ENCODE data around the gene HDAC4.

HDAC4 gene

DNA sequence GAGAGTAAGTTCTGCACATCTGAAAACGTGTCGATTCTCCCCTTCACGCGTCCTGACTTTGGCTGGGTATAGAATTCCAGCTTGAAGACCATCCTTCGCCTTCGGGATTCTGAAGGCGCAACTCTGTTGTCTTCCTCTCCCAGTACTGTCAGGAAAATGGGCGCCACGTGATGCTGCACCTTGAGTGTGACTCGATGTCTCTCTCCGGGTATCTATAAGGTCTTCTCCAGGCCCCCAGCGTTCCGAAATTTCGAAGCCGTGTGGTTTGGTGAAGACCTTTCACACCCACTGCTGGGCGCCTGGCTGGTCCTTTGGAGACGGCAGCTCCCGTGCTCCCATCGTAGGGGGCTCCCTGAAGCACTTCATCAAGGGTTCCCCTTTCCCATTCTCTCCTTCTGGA, 203.7 kb downstream of the HDAC4 start:
- no peak overlapping the region for H3K27ac ChIP-seq
- no peak overlapping the region for H3K4me3 ChIP-seq (ENCODE audit: low read depth in 1 of 2, low read length in 1 of 2)
- no peaks in the 10 kb centered on the region for H3K9me3 ChIP-seq
- TF ChIP-seq, protein P1, sequence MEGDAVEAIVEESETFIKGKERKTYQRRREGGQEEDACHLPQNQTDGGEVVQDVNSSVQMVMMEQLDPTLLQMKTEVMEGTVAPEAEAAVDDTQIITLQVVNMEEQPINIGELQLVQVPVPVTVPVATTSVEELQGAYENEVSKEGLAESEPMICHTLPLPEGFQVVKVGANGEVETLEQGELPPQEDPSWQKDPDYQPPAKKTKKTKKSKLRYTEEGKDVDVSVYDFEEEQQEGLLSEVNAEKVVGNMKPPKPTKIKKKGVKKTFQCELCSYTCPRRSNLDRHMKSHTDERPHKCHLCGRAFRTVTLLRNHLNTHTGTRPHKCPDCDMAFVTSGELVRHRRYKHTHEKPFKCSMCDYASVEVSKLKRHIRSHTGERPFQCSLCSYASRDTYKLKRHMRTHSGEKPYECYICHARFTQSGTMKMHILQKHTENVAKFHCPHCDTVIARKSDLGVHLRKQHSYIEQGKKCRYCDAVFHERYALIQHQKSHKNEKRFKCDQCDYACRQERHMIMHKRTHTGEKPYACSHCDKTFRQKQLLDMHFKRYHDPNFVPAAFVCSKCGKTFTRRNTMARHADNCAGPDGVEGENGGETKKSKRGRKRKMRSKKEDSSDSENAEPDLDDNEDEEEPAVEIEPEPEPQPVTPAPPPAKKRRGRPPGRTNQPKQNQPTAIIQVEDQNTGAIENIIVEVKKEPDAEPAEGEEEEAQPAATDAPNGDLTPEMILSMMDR (IDR thresholded peaks at IDR 0.05), result no peak
- H3K4me1 ChIP-seq (ENCODE audit: control insufficient read depth in 1 of 2, insufficient read depth in 1 of 2, low read depth in 1 of 2, low read length in 1 of 2), result peaks cover 0 to 6% of the 10 kb centered on the region in 2 experiments
- H3K36me3 ChIP-seq, result peaks cover 57% of the 10 kb centered on the region
- no peaks in the 10 kb centered on the region for H3K27me3 ChIP-seq

DNA sequence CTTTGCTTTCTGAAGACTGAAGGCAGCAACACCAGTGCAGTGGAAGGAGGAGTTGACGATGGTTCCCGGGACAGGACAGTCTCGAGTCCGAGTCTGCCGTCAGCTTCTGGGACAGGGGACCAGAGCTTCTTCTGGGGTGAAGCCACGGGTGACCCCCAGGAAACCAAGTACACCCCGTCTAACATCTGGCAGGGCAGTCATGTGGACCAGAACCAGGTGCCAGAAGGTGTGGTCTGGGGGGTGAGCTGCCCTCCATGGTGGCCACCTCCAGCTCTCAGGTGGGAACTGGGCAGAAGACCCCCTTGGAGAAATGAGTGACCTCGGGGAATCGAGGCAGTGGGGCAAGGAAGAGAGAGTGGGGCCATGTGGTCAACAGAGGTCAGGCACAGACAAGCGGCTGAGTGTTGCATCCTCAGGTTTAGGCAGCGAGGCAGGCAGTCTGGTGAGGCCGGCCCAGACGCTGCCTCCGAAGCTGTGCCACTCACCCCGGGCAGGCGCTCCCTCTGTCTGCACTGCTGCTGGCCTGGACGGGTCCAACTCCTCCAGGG, 204.3 kb downstream of the HDAC4 start:
- H3K27me3 ChIP-seq, result no peaks in the 10 kb centered on the region
- H3K27ac ChIP-seq, result peak overlapping the region; percentile 20
- peaks cover 53% of the 10 kb centered on the region for H3K36me3 ChIP-seq
- H3K4me3 ChIP-seq (ENCODE audit: low read depth in 1 of 2, low read length in 1 of 2), result no peak overlapping the region
- TF ChIP-seq, protein P1 (IDR thresholded peaks at IDR 0.05), result no peak
- peaks cover 0 to 8% of the 10 kb centered on the region in 2 experiments for H3K4me1 ChIP-seq (ENCODE audit: control insufficient read depth in 1 of 2, insufficient read depth in 1 of 2, low read depth in 1 of 2, low read length in 1 of 2)
- H3K9me3 ChIP-seq, result no peaks in the 10 kb centered on the region

DNA sequence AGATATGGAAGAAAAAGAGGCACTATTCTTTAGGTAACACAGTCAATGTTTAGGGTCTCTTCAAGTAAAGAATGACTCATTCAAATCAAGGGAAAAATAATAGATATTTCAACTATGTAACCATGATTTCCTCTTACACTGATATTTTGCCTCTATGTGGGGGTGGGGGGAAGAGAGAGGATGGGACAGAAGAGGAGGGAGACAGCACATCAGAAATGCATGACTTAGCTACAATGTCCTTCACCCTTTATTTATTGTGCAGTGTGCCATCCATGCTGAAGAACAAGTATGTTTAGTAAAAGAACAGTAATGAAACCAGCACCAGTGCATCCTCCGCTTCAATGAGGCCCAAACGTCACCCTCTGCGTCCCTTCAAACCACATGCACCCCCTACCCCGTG, 204.8 kb downstream of the HDAC4 start:
- Histone ChIP-seq H3K9me3 (no peaks in the 10 kb centered on the region), H3K4me3 (ENCODE audit: low read depth in 1 of 2, low read length in 1 of 2) (no peak overlapping the region), H3K27me3 (no peaks in the 10 kb centered on the region), H3K4me1 (ENCODE audit: control insufficient read depth in 1 of 2, insufficient read depth in 1 of 2, low read depth in 1 of 2, low read length in 1 of 2) (peaks cover 0 to 8% of the 10 kb centered on the region in 2 experiments), H3K27ac (peak overlapping the region; percentile 20), H3K36me3 (peaks cover 53% of the 10 kb centered on the region)
- TF ChIP-seq, protein P1 (IDR thresholded peaks at IDR 0.05), result no peak

DNA sequence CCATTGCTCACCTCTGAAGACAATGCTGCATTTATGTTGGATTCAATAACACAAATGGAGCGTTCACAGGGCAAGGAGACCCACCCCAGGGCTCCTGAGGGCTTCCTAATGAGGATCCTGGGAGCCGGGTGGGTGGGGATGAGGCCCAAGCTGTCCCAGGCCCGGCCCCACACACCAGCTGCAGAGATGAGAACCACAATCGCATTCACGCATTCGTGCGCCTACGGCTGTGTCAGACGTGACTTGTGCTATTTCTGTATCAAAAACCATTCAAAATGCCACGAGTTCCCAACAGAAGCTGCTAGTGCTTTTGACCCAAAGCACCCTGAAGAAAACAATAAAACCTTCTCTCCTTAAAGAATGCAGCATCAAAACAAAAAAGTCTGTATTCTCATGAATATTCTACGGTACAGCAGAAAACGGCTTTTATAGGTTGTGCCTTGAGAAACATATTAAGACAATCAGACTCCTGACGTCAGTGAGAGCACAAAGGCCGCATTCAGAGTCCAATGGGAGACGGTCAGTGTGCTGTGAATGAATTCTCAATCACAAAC, 205.4 kb downstream of the HDAC4 start:
- Histone ChIP-seq H3K27ac (peak overlapping the region; percentile 20), H3K4me3 (ENCODE audit: low read depth in 1 of 2, low read length in 1 of 2) (no peak overlapping the region), H3K4me1 (ENCODE audit: control insufficient read depth in 1 of 2, insufficient read depth in 1 of 2, low read depth in 1 of 2, low read length in 1 of 2) (peaks cover 0 to 8% of the 10 kb centered on the region in 2 experiments), H3K36me3 (peaks cover 55% of the 10 kb centered on the region), H3K27me3 (no peaks in the 10 kb centered on the region), H3K9me3 (no peaks in the 10 kb centered on the region)
- TF ChIP-seq, protein P1 (IDR thresholded peaks at IDR 0.05), result no peak

DNA sequence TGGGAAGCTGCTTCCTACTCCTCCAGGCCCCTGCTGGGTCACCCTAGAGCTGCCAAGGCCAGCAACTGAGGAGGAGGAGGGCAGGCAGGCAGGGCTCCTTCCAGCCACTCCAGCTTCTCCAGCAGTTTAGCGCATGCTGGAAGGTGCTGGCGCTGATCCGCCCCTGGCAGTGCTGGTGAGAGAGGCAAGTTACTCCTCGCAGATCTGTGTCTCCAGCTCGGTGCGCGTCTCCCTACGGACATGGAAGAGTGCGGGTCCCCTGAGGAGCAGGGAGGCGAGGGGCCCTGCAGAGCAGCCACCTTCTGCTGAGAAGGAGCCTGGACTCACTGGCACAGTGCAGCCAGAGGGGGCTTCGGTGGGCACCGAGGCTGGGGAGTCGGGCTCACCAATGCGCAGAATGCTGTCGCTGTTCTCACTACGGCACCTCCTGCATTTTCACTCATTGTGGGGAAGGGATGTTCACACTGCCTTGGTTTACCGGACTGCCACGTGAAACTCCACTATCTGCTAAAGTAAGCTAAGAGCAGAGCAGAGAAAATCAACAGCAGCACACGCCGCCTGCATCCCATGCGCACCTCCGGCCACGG, 206.0 kb downstream of the HDAC4 start:
- H3K36me3 ChIP-seq, result peaks cover 61% of the 10 kb centered on the region
- peaks cover 0 to 8% of the 10 kb centered on the region in 2 experiments for H3K4me1 ChIP-seq (ENCODE audit: control insufficient read depth in 1 of 2, insufficient read depth in 1 of 2, low read depth in 1 of 2, low read length in 1 of 2)
- no peaks in the 10 kb centered on the region for H3K9me3 ChIP-seq
- no peak overlapping the region for H3K4me3 ChIP-seq (ENCODE audit: low read depth in 1 of 2, low read length in 1 of 2)
- H3K27me3 ChIP-seq, result no peaks in the 10 kb centered on the region
- TF ChIP-seq, protein P1 (IDR thresholded peaks at IDR 0.05), result no peak
- H3K27ac ChIP-seq, result peak overlapping the region; percentile 31
